ENCODE measurements around the gene PRDM13.
"Not testable (repeated sequence)": the region's sequence is repeated elsewhere in the genome, so short reads cannot be mapped to it uniquely, and the experiment has no call there.

PRDM13 gene

GRCh38 chr6:99604166-99605073, 2.2 kb upstream of the PRDM13 start:
- DNase-seq = no peak

- no peak for DNase-seq
These were observed 1.4 kb upstream of the PRDM13 start for GRCh38 chr6:99605074-99605734.

- no peak for DNase-seq
These were observed 550 bp upstream of the PRDM13 start for GRCh38 chr6:99605911-99606655.

- DNase-seq = no peak
These were observed 893 bp downstream of the PRDM13 start for GRCh38 chr6:99607416-99608036.

- no peak for DNase-seq
These were observed 1.6 kb downstream of the PRDM13 start for GRCh38 chr6:99608059-99608885.

GRCh38 chr6:99608886-99609482, 2.4 kb downstream of the PRDM13 start:
- no peak for DNase-seq

- no peak for DNase-seq
These were observed 3.4 kb downstream of the PRDM13 start for GRCh38 chr6:99609905-99610489.

- no peak for DNase-seq
These were observed 4.5 kb downstream of the PRDM13 start for GRCh38 chr6:99611148-99611547.

- DNase-seq = peak; percentile 84
These were observed 6.1 kb downstream of the PRDM13 start for GRCh38 chr6:99612551-99613408.

- peak; percentile 83 for DNase-seq
These were observed 6.7 kb downstream of the PRDM13 start for GRCh38 chr6:99613409-99613704.

GRCh38 chr6:99613705-99614429, 7.2 kb downstream of the PRDM13 start:
- DNase-seq = peak; percentile 85

- DNase-seq = peak; percentile 82
These were observed 8.0 kb downstream of the PRDM13 start for GRCh38 chr6:99614430-99615186.

GRCh38 chr6:99617131-99617530, 10.5 kb downstream of the PRDM13 start:
- no peak for DNase-seq

- no peak for DNase-seq
These were observed 12.2 kb downstream of the PRDM13 start for GRCh38 chr6:99618649-99619408.

- DNase-seq = no peak
These were observed 12.8 kb downstream of the PRDM13 start for GRCh38 chr6:99619409-99619762.

- DNase-seq = not testable (repeated sequence)
These were observed 15.4 kb downstream of the PRDM13 start for GRCh38 chr6:99622044-99622443.

GRCh38 chr6:99629293-99629692, 22.7 kb downstream of the PRDM13 start:
- no peak for DNase-seq

GRCh38 chr6:99637629-99638028, 31.0 kb downstream of the PRDM13 start:
- DNase-seq = no peak
